Measurements from ENCODE around the gene SYPL2.

DNA sequence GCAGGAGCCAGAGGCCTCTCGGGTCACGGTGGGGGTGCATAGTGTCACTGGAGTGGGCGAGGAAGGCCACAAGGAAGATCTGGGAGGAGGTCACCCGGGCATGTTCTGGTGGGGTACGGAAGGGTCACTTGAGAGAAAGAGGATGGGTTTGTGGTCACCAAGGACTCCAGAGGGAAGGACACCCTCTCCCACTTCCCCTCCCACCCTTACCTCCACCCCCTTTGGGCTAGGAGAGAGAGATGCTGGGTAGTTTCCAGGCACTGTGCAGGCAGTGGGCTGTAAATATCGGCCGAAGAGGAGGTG, 42.5 kb downstream of the SYPL2 start:
- TF ChIP-seq, protein P1, sequence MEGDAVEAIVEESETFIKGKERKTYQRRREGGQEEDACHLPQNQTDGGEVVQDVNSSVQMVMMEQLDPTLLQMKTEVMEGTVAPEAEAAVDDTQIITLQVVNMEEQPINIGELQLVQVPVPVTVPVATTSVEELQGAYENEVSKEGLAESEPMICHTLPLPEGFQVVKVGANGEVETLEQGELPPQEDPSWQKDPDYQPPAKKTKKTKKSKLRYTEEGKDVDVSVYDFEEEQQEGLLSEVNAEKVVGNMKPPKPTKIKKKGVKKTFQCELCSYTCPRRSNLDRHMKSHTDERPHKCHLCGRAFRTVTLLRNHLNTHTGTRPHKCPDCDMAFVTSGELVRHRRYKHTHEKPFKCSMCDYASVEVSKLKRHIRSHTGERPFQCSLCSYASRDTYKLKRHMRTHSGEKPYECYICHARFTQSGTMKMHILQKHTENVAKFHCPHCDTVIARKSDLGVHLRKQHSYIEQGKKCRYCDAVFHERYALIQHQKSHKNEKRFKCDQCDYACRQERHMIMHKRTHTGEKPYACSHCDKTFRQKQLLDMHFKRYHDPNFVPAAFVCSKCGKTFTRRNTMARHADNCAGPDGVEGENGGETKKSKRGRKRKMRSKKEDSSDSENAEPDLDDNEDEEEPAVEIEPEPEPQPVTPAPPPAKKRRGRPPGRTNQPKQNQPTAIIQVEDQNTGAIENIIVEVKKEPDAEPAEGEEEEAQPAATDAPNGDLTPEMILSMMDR (conservative IDR thresholded peaks at IDR 0.05 in 1 of 2, IDR thresholded peaks at IDR 0.05 in 1 of 2; ENCODE audit: low read depth in 1 of 2, low read length in 2 of 2), result no peak
- no peak for TF ChIP-seq EZH2 (IDR thresholded peaks at IDR 0.05; ENCODE audit: low read length, missing control alignments)
